22Rv1 (cell line): ENCODE measurements around the gene DMRT3.
"Not testable (repeated sequence)": the region's sequence is repeated elsewhere in the genome, so short reads cannot be mapped to it uniquely, and the experiment has no call there.

Experiments used
- H3K27ac ChIP-seq: fragments of 450-650 bp; 2 replicates; pipeline ENCODE4 v1.5.1; 2017
- CTCF ChIP-seq: fragments of 450-650 bp; IDR thresholded peaks from 2 replicates; pipeline ENCODE4 v1.5.1; 2017; ENCODE audit warnings: mild to moderate bottlenecking
- ZFX ChIP-seq: fragments of 450-650 bp; IDR thresholded peaks from 2 replicates; pipeline ENCODE4 v1.6.1; 2017; ENCODE audit warnings: antibody characterized with exemption, borderline replicate concordance

DMRT3 gene

GRCh38 chr9:994005-994404 is 17.6 kb downstream of the DMRT3 start:
- no peak for TF ChIP-seq ZFX
- no peak overlapping the region for H3K27ac ChIP-seq

GRCh38 chr9:995192-995591 is 18.7 kb downstream of the DMRT3 start:
- H3K27ac ChIP-seq: no peak overlapping the region
- no peak for TF ChIP-seq CTCF
- no peak for TF ChIP-seq ZFX

- no peak overlapping the region for H3K27ac ChIP-seq
- TF ChIP-seq ZFX (no peak), CTCF (no peak)
Observed at GRCh38 chr9:995781-996180, 19.3 kb downstream of the DMRT3 start.

GRCh38 chr9:998299-999110 is 22.1 kb downstream of the DMRT3 start:
- not testable (repeated sequence) for H3K27ac ChIP-seq

- H3K27ac ChIP-seq: no peak overlapping the region
- TF ChIP-seq CTCF: no peak
- TF ChIP-seq ZFX: no peak
Observed at GRCh38 chr9:1001838-1002237, 25.4 kb downstream of the DMRT3 start.

- no peak for TF ChIP-seq CTCF
- no peak for TF ChIP-seq ZFX
Observed at GRCh38 chr9:1002678-1003077, 26.2 kb downstream of the DMRT3 start.

GRCh38 chr9:1005043-1005667 is 28.7 kb downstream of the DMRT3 start:
- TF ChIP-seq ZFX (no peak), CTCF (peak; percentile 77)
- H3K27ac ChIP-seq: no peak overlapping the region

More at GRCh38 chr9:1002678-1003077, 26.2 kb downstream of the DMRT3 start:
- H3K27ac ChIP-seq: no peak overlapping the region

GRCh38 chr9:1007312-1007711 is 30.9 kb downstream of the DMRT3 start:
- TF ChIP-seq CTCF: no peak
- TF ChIP-seq ZFX: no peak
- H3K27ac ChIP-seq: no peak overlapping the region
